OCI-LY1 (cell line): ENCODE measurements around the gene RAB11A.

Experiments used
- H2AFZ ChIP-seq: fragments of 200-600 bp; sonication (generic), shearing (Covaris generic); 2 replicates; pipeline ENCODE4 v1.6.0; 2014; ENCODE audit warnings: antibody characterized with exemption, mild to moderate bottlenecking, low read length
- H3F3A ChIP-seq: fragments of 200-600 bp; sonication (generic), shearing (Covaris generic); 2 replicates; pipeline ENCODE4 v1.6.0; 2014; ENCODE audit warnings: mild to moderate bottlenecking, antibody characterized with exemption, low read length, moderate library complexity; ENCODE audit not compliant: insufficient read depth
- H3K27ac ChIP-seq: fragments of 200-600 bp; sonication (generic); 2 replicates; pipeline ENCODE4 v1.5.1; 2014; ENCODE audit warnings: low read length, mixed run types, mild to moderate bottlenecking, low read depth; ENCODE audit not compliant: poor library complexity, severe bottlenecking
- H3K27me3 ChIP-seq: fragments of 200-600 bp; sonication (generic); 2 replicates; pipeline ENCODE4 v1.6.0; 2014; ENCODE audit warnings: antibody characterized with exemption, mild to moderate bottlenecking, low read length, moderate library complexity; ENCODE audit not compliant: insufficient read depth
- H3K36me3 ChIP-seq: fragments of 200-600 bp; sonication (generic); 2 replicates; pipeline ENCODE4 v1.6.1; 2014; ENCODE audit warnings: mild to moderate bottlenecking, antibody characterized with exemption, low read length, moderate library complexity, mixed read lengths; ENCODE audit not compliant: insufficient read depth
- H3K4me1 ChIP-seq: fragments of 200-600 bp; sonication (generic); 2 replicates; pipeline ENCODE4 v1.5.1; 2014; ENCODE audit warnings: mild to moderate bottlenecking, low read length, moderate library complexity; ENCODE audit not compliant: insufficient read depth, severe bottlenecking
- H3K4me2 ChIP-seq: fragments of 200-600 bp; sonication (generic), shearing (Covaris generic); 2 replicates; pipeline ENCODE4 v1.6.1; 2014; ENCODE audit warnings: low read length
- H3K4me3 ChIP-seq: fragments of 200-600 bp; sonication (generic); 2 replicates; pipeline ENCODE4 v1.5.1; 2014; ENCODE audit warnings: low read length, low read depth, mild to moderate bottlenecking, mixed read lengths; ENCODE audit not compliant: poor library complexity, severe bottlenecking
- H3K79me2 ChIP-seq: fragments of 200-600 bp; shearing (Covaris generic); 2 replicates; pipeline ENCODE4 v1.6.1; 2016; ENCODE audit warnings: mixed run types, low read length, mixed read lengths; ENCODE audit not compliant: insufficient read depth
- H3K9ac ChIP-seq: fragments of 200-600 bp; sonication (generic), shearing (Covaris generic); 2 replicates; pipeline ENCODE4 v1.6.1; 2014; ENCODE audit warnings: mild to moderate bottlenecking, low read length, mixed read lengths
- H3K9me2 ChIP-seq: fragments of 200-600 bp; sonication (generic), shearing (Covaris generic); 2 replicates; pipeline ENCODE4 v1.6.1; 2014; ENCODE audit warnings: low read depth, mild to moderate bottlenecking, low read length, mixed read lengths
- H3K9me3 ChIP-seq: fragments of 200-600 bp; shearing (Covaris generic); 2 replicates; pipeline ENCODE4 v1.6.1; 2014; ENCODE audit warnings: low read length, mixed read lengths
- H4K20me1 ChIP-seq: fragments of 200-600 bp; sonication (generic), shearing (Covaris generic); 2 replicates; pipeline ENCODE4 v1.6.0; 2016; ENCODE audit warnings: mild to moderate bottlenecking, low read length; ENCODE audit not compliant: insufficient read depth
- CTCF ChIP-seq: fragments of 200-600 bp; sonication (generic), shearing (Covaris generic); IDR thresholded peaks from 2 replicates; pipeline ENCODE4 v1.5.1; 2017; ENCODE audit warnings: mild to moderate bottlenecking, antibody characterized with exemption, low read length, moderate library complexity, mixed read lengths
- EZH2 ChIP-seq: fragments of 200-600 bp; sonication (generic), shearing (Covaris generic); IDR thresholded peaks from 2 replicates; pipeline ENCODE4 v1.8.0; 2017; ENCODE audit warnings: borderline replicate concordance, mixed run types, mild to moderate bottlenecking, antibody characterized with exemption, low read length, moderate library complexity, mixed read lengths

Gene RAB11A

GRCh38 chr15:65869126-65869953, at the start of gene RAB11A:
TSS of gene RAB11A (plus strand) at chr15:65869491. CDS start at chr15:65869586, 95 bp downstream.
- no peaks in the 10 kb centered on the region for H3K9me3 ChIP-seq
- H2AFZ ChIP-seq, result no peak within 1 kb of the TSS
- peaks cover 46% of the 10 kb centered on the region for H3K79me2 ChIP-seq
- peak within 1 kb of the TSS; percentile 67 for H3K9ac ChIP-seq
- peak within 1 kb of the TSS; percentile 79 for H3K27ac ChIP-seq
- no peaks in the 10 kb centered on the region for H3K27me3 ChIP-seq
- no peaks in the 10 kb centered on the region for H3F3A ChIP-seq
- no peaks in the 10 kb centered on the region for H4K20me1 ChIP-seq
- TF ChIP-seq CTCF (peak; percentile 50), EZH2 (no peak)
- peaks cover 2% of the 10 kb centered on the region; the same call in 1 of the 2 replicates for H3K36me3 ChIP-seq
- H3K9me2 ChIP-seq, result no peaks in the 10 kb centered on the region
- H3K4me3 ChIP-seq, result peak within 1 kb of the TSS; percentile 69
- H3K4me2 ChIP-seq, result peak within 1 kb of the TSS; percentile 86
- peaks cover 22% of the 10 kb centered on the region for H3K4me1 ChIP-seq

- no peaks in the 10 kb centered on the region for H3K9me3 ChIP-seq
- no peak overlapping the region for H3K27ac ChIP-seq
- TF ChIP-seq EZH2 (no peak), CTCF (no peak)
- H3K36me3 ChIP-seq, result no peaks in the 10 kb centered on the region
- no peak overlapping the region for H3K4me3 ChIP-seq
- H3K79me2 ChIP-seq, result no peaks in the 10 kb centered on the region
- H3K4me1 ChIP-seq, result peaks cover 16% of the 10 kb centered on the region
- no peaks in the 10 kb centered on the region for H4K20me1 ChIP-seq
- H3K4me2 ChIP-seq, result no peak overlapping the region; the same call in 1 of the 2 replicates
- H3K27me3 ChIP-seq, result no peaks in the 10 kb centered on the region
- 0 out of 2 replicates have a peak, but pooled peaks cover 6% of the 10 kb centered on the region for H3F3A ChIP-seq
- H2AFZ ChIP-seq, result no peak overlapping the region
- no peak overlapping the region for H3K9ac ChIP-seq
- no peaks in the 10 kb centered on the region for H3K9me2 ChIP-seq
Observed at GRCh38 chr15:65819563-65819960, 49.7 kb upstream of the RAB11A start.

- Histone ChIP-seq H3K4me3 (no peak overlapping the region), H2AFZ (no peak overlapping the region), H4K20me1 (no peaks in the 10 kb centered on the region), H3K9me3 (no peaks in the 10 kb centered on the region), H3K9me2 (no peaks in the 10 kb centered on the region), H3K9ac (no peak overlapping the region), H3K4me2 (no peak overlapping the region), H3F3A (0 out of 2 replicates have a peak, but pooled peaks cover 6% of the 10 kb centered on the region), H3K27me3 (no peaks in the 10 kb centered on the region), H3K36me3 (no peaks in the 10 kb centered on the region), H3K27ac (no peak overlapping the region), H3K4me1 (peaks cover 16% of the 10 kb centered on the region), H3K79me2 (no peaks in the 10 kb centered on the region)
- TF ChIP-seq EZH2 (no peak), CTCF (no peak)
Observed at GRCh38 chr15:65821070-65821469, 48.2 kb upstream of the RAB11A start.
